Esophagus squamous epithelium (tissue), 4 donors: Measurements from ENCODE around the gene EVX2.

ENCODE experiments used
- POLR2A ChIP-seq, 4 donors: fragments of 450-650 bp; IDR thresholded peaks; one replicate each; pipeline ENCODE4 v1.6.1; 2017; ENCODE audit warnings: antibody characterized with exemption in 4 of 4, mild to moderate bottlenecking in 4 of 4, moderate library complexity in 3 of 4
- TF ChIP-seq, protein P1 (sequence below), 6 experiments: fragments of 450-650 bp in 4 of 6; fragments of 200-600 bp in 2 of 6; sonication (generic) in 2 of 6; IDR thresholded peaks; one replicate each; pipeline ENCODE4 v1.5.1; 2016 to 2019; ENCODE audit warnings: antibody characterized with exemption in 6 of 6, mild to moderate bottlenecking in 4 of 6, moderate library complexity in 4 of 6

DNA sequence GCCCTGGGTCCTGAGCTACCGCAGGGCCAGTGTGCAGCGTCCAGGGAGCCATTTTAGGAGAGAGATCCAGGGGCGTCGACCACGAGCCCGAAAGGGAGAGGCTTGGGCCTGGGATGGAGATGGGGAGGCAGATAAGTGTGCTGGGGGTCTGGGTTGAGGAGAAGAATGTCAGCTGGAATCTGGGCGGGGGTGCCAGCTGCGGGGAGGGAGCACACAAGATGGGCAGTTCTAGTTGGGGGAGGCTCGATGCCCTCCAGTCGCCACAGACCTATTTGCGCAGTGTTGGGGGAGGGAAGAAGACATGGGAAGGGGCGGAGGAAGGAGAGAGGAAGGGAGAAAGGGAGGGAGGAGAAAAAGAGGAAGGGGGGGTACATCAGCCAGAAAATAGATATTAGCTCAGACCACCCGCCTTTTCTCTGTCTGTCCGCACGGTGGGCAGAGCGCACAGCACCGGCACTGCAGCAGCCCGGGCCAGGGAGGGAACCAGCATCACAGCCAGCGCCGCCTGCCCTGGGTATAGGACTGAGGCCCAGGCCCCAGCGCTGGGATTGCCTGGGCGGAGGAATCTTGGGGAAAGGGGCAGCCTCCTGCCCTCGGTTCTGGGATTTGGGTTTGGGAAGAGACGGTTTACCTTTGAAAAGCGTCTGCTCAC is 21.4 kb upstream of the EVX2 start:
- TF ChIP-seq, protein P1, sequence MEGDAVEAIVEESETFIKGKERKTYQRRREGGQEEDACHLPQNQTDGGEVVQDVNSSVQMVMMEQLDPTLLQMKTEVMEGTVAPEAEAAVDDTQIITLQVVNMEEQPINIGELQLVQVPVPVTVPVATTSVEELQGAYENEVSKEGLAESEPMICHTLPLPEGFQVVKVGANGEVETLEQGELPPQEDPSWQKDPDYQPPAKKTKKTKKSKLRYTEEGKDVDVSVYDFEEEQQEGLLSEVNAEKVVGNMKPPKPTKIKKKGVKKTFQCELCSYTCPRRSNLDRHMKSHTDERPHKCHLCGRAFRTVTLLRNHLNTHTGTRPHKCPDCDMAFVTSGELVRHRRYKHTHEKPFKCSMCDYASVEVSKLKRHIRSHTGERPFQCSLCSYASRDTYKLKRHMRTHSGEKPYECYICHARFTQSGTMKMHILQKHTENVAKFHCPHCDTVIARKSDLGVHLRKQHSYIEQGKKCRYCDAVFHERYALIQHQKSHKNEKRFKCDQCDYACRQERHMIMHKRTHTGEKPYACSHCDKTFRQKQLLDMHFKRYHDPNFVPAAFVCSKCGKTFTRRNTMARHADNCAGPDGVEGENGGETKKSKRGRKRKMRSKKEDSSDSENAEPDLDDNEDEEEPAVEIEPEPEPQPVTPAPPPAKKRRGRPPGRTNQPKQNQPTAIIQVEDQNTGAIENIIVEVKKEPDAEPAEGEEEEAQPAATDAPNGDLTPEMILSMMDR (IDR thresholded peaks at IDR 0.05): no peak
- TF ChIP-seq POLR2A (IDR thresholded peaks at IDR 0.05): no peak
